GM18861 (cell line): ENCODE measurements around the gene ANKRD44.
"Not testable (repeated sequence)": the region's sequence is repeated elsewhere in the genome, so short reads cannot be mapped to it uniquely, and the experiment has no call there.

Experiments used
- ATAC-seq: cut with Tn5 transposase; IDR thresholded peaks from one replicate; pipeline ENCODE4 v1.9.1; 2021; ENCODE audit not compliant: unreplicated experiment

The ANKRD44 gene

GRCh38 chr2:197054437-197054836 lies 256.1 kb downstream of the ANKRD44 start:
- ATAC-seq = no peak

- no peak for ATAC-seq
These were observed 258.2 kb downstream of the ANKRD44 start for GRCh38 chr2:197052356-197052755.

DNA sequence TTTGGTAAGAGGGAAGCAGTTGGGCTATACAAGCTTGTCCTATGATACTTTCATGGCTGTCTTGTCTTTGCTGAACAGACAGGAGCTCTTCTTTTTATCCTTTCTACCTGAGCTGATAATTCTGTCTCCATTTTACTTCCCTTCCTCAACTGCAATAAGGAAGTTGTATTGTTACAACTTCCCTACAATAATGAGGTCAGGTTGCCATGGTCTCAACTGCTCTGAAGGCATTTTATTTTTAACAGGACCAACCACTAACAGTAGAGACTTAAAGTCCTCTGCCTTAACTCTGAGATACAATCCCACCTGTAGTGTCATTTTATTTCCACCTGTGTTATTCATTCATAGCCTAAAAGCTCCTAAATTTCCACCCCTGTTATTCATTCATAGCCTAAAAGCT lies 265.5 kb downstream of the ANKRD44 start:
- no peak for ATAC-seq

- ATAC-seq = no peak
These were observed 267.8 kb downstream of the ANKRD44 start for GRCh38 chr2:197042739-197043196.

DNA sequence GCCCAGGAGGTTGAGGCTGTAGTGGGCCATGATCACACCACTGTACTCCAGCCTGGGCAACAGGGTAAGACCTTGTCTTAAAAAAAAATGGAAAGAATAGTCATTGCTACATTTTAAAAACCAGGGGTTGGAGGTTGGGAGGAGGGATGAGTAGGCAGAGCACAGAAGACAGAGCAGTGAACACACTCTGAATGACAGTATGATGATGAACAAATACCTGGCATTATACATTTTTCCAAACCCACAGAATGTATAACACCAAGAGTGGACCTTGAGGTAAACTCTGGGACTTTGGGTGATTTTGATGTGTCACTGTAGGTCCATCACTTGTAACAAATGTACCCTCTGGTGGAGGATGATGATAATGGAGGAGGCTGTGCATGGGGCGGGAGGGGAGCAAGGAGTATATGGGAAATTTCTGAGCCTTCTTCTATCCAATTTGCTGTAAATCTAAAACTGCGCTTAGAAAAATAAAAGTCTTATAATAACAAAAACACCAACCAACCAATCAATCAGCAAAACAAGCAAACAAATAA lies 272.6 kb downstream of the ANKRD44 start:
- no peak for ATAC-seq

- ATAC-seq = no peak
These were observed 275.6 kb downstream of the ANKRD44 start for GRCh38 chr2:197035002-197035401.

DNA sequence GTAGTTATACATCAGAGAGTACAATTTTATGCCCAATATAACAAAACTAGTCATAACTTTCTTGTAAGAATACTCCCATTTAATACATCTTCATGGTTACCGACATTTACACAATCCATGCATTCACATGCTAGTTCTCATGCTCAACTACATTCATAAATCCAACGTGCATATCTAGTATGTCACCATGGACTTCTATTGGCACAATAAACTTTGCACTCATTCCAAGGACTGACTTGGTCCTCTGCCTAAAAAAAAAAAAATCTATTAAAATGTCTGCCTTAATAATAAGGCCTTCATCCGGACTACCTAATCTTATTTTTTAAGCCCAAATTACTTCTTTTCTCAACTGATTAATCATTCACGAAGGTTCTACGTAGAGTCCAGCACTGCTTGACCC lies 276.3 kb downstream of the ANKRD44 start:
- ATAC-seq = no peak

DNA sequence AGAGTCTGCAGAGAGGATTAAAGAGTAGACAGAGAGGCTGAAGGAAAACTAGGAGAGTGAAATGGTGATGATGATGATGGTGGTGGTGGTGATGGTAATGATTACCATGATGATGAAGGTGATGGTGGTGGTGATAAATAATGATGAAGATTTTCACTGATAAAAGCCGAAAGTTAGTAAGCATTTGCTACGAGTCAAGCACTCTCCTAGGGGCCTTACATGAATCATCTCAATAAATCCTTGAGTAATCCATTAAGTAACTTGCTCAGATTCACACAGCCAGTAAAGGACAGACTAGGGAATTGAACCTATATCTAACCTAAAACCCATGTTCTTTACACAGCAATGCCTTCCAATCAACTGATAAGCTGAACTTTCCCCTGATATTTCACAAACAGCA lies 277.4 kb downstream of the ANKRD44 start:
- no peak for ATAC-seq

DNA sequence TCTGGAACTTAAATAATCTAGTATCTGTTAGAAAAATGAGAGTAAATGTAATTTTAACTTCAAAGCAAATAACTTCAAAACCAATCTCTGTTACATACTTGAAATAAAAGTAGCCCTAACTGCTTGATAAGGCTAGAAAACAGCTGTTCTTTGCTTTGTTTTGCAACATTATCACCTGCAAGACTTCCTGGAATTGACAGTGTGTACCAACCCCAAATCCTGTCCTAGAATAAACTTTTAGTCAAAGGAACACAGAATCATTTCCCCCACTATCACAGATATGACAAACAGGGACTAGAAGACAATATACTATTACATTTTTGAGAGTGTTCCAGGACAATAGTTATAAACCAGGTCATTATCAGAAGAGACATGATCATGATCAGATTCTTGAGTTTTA lies 278.8 kb downstream of the ANKRD44 start:
- ATAC-seq = no peak

- ATAC-seq = no peak
These were observed 280.5 kb downstream of the ANKRD44 start for GRCh38 chr2:197030090-197030489.

DNA sequence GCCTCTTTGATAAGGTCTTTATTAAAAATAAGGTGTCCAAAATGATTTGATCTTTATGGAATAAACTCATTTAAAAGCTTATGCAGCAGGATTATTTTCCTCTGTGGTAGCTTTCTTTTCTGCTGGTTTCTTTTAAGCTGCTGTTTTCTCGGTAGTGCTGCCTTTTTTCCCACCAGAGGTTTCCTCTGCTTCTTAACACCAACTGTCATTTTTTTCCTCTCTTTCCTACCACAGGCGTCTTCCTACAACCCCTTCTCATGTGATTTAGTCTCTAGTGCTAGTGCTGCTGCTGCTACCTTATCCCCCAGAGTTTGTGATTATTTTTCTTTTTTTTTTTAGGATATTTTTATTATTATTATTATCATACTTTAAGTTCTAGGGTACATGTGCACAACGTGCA lies 281.9 kb downstream of the ANKRD44 start:
- ATAC-seq = no peak

- ATAC-seq = no peak
These were observed 282.4 kb downstream of the ANKRD44 start for GRCh38 chr2:197028230-197028629.

GRCh38 chr2:197024206-197024605 lies 286.4 kb downstream of the ANKRD44 start:
- ATAC-seq = no peak

- not testable (repeated sequence) for ATAC-seq
These were observed 289.7 kb downstream of the ANKRD44 start for GRCh38 chr2:197020921-197021320.

GRCh38 chr2:197013098-197013497 lies 297.5 kb downstream of the ANKRD44 start:
- no peak for ATAC-seq

DNA sequence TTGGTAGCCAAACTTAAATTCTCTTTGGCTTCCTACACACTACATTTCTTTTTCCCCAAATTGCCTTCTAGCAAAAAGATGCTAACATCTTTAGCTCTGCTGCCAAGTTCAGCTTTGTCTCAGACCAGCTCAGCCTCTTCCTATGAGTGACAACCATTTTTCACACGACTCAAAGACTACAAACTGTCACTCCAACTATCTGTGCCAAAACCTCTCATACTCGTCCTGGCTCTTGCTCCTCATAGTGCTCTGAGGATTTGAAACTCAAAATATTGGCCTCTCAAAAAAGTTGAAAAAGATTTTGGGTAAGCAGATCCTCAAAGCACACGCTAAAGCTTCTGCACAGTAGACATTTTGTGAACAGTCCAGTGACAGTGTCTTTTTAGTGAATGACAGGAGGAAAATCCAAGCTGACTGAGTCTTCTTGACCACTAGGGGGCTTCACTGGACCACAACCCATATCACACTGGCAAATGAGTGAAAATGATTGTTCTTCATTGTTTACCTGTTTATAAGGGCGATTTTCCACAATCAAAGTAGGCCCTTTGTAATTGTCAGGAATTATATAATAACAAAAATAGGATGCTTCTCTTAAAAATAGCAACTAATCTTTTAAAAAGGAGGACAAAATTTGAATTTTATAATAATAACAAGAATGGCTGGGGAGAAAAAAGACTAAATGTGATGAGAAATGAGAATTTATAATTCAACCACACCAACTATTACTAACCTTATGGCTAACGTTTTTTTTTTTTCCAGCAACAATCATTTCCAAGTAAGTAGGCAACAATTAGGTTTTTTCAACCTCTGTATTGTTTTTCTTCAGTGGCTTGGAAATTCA lies 298.6 kb downstream of the ANKRD44 start:
- peak; percentile 42 for ATAC-seq

DNA sequence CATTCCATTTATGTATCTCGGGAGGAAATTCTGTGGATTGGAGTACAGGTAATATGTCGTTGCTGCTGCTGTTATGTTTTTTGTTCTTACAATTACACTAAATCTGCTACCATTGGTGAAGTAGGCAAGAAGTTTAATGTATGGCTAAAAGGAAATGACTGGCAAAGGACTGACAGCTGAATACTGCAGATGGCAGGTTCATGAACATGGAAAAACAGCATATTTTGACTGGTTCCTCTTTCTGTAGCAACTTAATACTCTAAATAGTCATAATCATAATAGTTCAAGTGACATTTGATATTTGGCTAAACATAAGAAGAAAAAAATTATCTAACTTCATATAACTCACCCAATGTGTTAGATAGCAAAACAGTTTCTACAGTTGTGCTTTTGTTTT lies 299.6 kb downstream of the ANKRD44 start:
- ATAC-seq = no peak

DNA sequence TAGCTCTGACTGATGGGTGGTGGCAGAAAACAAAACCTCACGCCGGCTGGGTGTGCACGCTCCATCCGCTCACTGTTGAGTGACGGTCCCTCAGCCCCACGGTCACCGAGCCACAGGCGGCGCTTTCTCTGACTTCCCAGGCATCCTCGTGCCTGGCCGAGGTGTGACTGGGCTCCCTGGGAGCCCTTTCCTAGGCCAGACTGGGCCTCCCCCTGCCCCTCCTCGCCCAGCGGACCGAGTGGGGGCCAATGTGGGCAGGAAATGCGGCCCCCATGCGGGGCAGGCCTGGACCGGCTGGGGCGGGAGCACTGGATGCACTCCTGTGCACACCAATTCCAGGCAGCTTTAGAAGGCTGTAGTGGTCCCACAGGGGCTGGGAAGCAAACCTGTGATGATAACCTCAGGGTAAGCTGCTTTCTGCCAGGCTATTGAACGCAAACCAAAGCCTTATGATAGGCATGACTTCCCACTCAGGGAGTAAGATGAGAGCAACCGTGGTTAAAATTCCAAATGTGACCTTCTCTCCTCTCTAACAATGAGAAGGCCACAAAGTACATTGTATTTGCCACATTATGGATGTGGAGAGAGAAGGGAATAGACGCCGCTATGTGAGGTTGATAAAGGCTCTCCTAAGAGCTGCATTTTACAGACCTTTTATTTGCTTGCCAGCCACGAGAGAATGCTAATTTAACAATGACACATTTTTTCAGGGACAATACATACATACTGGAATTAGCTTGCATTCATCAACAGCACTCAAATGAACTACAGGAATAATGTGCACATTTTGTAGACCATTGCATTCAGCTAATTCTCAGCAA lies 300.2 kb downstream of the ANKRD44 start:
- ATAC-seq = no peak

DNA sequence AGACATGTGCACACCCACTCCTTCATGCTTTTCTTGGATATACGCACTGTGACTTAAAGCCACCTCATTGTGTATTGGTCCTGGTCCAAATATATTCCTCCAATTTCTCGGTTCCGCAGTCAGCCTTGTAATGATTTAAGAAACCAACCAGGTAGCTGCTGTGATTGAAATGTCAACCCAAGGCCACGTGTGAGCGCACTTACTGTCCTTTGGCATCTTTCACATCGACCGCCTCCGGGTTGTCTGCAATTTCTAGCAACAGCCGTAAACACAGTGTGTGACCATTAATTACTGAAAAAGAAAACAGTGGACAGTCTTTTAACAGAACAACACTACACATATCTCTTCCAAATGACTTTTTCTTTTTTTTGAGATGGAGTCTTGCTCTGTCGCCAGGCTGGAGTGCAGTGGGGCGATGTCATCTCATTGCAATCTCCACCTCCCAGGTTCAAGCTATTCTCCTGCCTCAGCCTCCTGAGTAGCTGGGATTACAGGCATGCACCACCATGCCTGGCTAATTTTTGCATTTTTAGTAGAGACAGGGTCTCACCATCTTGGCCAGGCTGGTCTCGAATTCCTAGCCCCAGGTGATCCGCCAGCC lies 301.7 kb downstream of the ANKRD44 start:
- ATAC-seq = not testable (repeated sequence)

DNA sequence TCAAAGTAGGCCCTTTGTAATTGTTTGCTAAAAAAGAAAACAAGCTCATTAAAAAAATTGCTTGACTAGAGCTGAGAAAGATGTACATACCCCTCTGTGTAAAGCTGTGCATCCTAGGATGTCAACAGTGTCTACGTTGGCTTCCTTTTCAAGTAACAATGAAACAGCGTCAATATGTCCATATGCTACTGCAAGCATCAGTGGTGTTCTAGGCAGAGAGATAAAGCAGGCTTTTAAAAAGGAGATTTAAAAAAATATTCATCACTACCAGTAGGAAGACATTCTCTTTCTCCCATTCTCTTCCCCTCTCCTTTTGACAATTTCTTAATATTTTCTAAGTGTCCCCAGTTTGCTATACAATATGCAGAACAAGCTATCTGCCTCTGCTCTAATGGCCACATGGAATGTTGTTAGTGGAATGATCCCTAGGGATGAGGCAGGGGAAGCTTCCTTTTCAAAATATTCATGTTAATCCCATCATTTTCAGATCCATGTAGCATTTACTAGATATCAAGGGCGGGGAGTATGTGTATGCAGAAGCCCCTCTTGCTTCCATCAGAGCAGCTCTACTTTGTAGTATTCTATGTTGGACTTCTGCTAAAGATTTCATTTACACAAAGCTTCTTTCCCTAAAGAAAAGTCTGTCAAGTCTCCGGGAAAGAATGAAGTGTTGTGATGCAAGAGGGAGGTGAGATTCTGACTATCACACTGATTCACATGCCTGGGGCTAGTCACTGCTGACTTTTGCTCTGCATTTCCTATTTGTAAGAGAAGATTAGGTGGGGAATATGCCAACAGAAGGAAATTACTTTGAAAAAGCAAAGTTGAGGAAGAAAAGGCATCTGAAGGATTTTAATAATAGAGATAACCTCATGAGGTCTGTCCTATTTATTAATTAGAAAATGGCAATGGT lies 302.6 kb downstream of the ANKRD44 start:
- no peak for ATAC-seq
